HG03103 (cell line): ENCODE results near the gene AXIN1.
"Not testable (repeated sequence)": the region's sequence is repeated elsewhere in the genome, so short reads cannot be mapped to it uniquely, and the experiment has no call there.

Source experiments
- ATAC-seq: cut with Tn5 transposase; IDR thresholded peaks from one replicate; pipeline ENCODE4 v1.9.1; 2021; ENCODE audit warnings: low read depth; ENCODE audit not compliant: unreplicated experiment

The AXIN1 gene

GRCh38 chr16:381789-382717 is 29.5 kb upstream of the AXIN1 start, which contains the start of gene PGAP6:
Gene PGAP6, minus strand, starts transcription at chr16:381978. Its CDS starts 157 bp downstream, at chr16:381821.
- no peak for ATAC-seq

- ATAC-seq = no peak
Observed at GRCh38 chr16:381012-381788, 28.7 kb upstream of the AXIN1 start.

GRCh38 chr16:380762-381011 is 28.2 kb upstream of the AXIN1 start:
- ATAC-seq = no peak

- ATAC-seq = no peak
Observed at GRCh38 chr16:379961-380761, 27.6 kb upstream of the AXIN1 start.

GRCh38 chr16:379183-379960 is 26.8 kb upstream of the AXIN1 start:
- no peak for ATAC-seq

GRCh38 chr16:378821-379182 is 26.3 kb upstream of the AXIN1 start:
- ATAC-seq = no peak

GRCh38 chr16:378113-378820 is 25.7 kb upstream of the AXIN1 start:
- ATAC-seq = not testable (repeated sequence)

- ATAC-seq = no peak
Observed at GRCh38 chr16:377419-377951, 25.0 kb upstream of the AXIN1 start.

- ATAC-seq = no peak
Observed at GRCh38 chr16:376817-377418, 24.4 kb upstream of the AXIN1 start.

GRCh38 chr16:375927-376816 is 23.6 kb upstream of the AXIN1 start:
- ATAC-seq = no peak

- no peak for ATAC-seq
Observed at GRCh38 chr16:375212-375611, 22.7 kb upstream of the AXIN1 start.

GRCh38 chr16:374616-374926 is 22.0 kb upstream of the AXIN1 start:
- ATAC-seq = no peak

GRCh38 chr16:373848-374615 is 21.5 kb upstream of the AXIN1 start:
- ATAC-seq = no peak

GRCh38 chr16:373020-373598 is 20.6 kb upstream of the AXIN1 start:
- no peak for ATAC-seq

- ATAC-seq = no peak
Observed at GRCh38 chr16:372302-372983, 19.9 kb upstream of the AXIN1 start.

GRCh38 chr16:371515-372301 is 19.2 kb upstream of the AXIN1 start:
- no peak for ATAC-seq
